Measurements from ENCODE around the gene GSTM3. TPM values are rescaled to one million over a fixed set of nuclear protein-coding genes. Genes with fewer than 3 reads are reported as not detected.

Gene GSTM3
- total RNA-seq, 4 donors from 2014 or later: 8.2 to 34.1 (median 24.3) TPM

Other genes with a start within 250 kb of the GSTM3 start
- 10 to 100 TPM; 10.5 to 37.4 (median 17.3) TPM for gene CYB561D1, start 246.9 kb downstream of the GSTM3 start, total RNA-seq
- 1 to 10 TPM in 2 of 4 donors, under 1 TPM in 2; 0.60 to 8.1 (median 3.5) TPM for gene AMIGO1, start 231.3 kb downstream of the GSTM3 start, total RNA-seq
- gene GPR61, start 201.2 kb downstream of the GSTM3 start, total RNA-seq: not detected
- gene GNAI3, start 192.4 kb downstream of the GSTM3 start, total RNA-seq: 1 to 10 TPM; 2.2 to 7.5 (median 5.1) TPM
- gene GNAT2, start 121.4 kb downstream of the GSTM3 start, total RNA-seq: not detected
- gene AMPD2, start 121.2 kb downstream of the GSTM3 start, total RNA-seq: 10 to 100 TPM; 21.3 to 59.7 (median 39.0) TPM
- gene GSTM4, start 84.9 kb downstream of the GSTM3 start, total RNA-seq: 100 to 1,000 TPM in 2 of 4 donors, 10 to 100 TPM in 2; 64.9 to 104 (median 94.8) TPM
- gene GSTM2, start 73.0 kb downstream of the GSTM3 start, total RNA-seq: 10 to 100 TPM; 27.0 to 87.5 (median 57.2) TPM
- 10 to 100 TPM in 1 of 4 donors, not detected in 3; 18.1 TPM for gene GSTM1, start 53.2 kb downstream of the GSTM3 start, total RNA-seq
- 1 to 10 TPM in 2 of 4 donors, not detected in 2; 1.2 to 1.4 TPM for gene GSTM5, start 28.8 kb downstream of the GSTM3 start, total RNA-seq
- 100 to 1,000 TPM; 228 to 468 (median 363) TPM for gene EPS8L3, start 22.9 kb upstream of the GSTM3 start, total RNA-seq
- 10 to 100 TPM in 3 of 4 donors, 1 to 10 TPM in 1; 9.7 to 63.1 (median 14.4) TPM for gene CSF1, start 169.8 kb upstream of the GSTM3 start, total RNA-seq
- gene AHCYL1, start 243.7 kb upstream of the GSTM3 start, total RNA-seq: 10 to 100 TPM; 31.8 to 71.5 (median 51.3) TPM